ENCODE measurements around the gene SPG11. TPM values are rescaled to one million over a fixed set of nuclear protein-coding genes. Genes with fewer than 3 reads are reported as not detected.

SPG11 gene
- polyA plus RNA-seq, 4 donors: 63.1 to 75.6 (median 71.6) TPM

GRCh38 chr15:44529864-44530604 lies 133.4 kb downstream of the SPG11 start:
- no peak for DNase-seq (ENCODE audit: low read depth in 4 of 4, low spot score in 3 of 4)

GRCh38 chr15:44527241-44527640 lies 136.2 kb downstream of the SPG11 start:
- DNase-seq (ENCODE audit: low read depth in 4 of 4, low spot score in 3 of 4): no peak

GRCh38 chr15:44525018-44525417 lies 138.4 kb downstream of the SPG11 start:
- DNase-seq (ENCODE audit: low read depth in 4 of 4, low spot score in 3 of 4): no peak

GRCh38 chr15:44519537-44519936 lies 143.9 kb downstream of the SPG11 start:
- DNase-seq (ENCODE audit: low read depth in 4 of 4, low spot score in 3 of 4): no peak

GRCh38 chr15:44516436-44516835 lies 147.0 kb downstream of the SPG11 start:
- DNase-seq (ENCODE audit: low read depth in 4 of 4, low spot score in 3 of 4): no peak

Other genes with a start within 250 kb of the SPG11 start
- 10 to 100 TPM; 59.7 to 69.1 (median 65.4) TPM for gene CTDSPL2, start 236.0 kb downstream of the SPG11 start, polyA plus RNA-seq (ENCODE audit: insufficient read length in 4 of 4)
- 100 to 1,000 TPM in 3 of 4 donors, 10 to 100 TPM in 1; 96.2 to 120 (median 109) TPM for gene EIF3J, start 126.5 kb downstream of the SPG11 start, polyA plus RNA-seq (ENCODE audit: insufficient read length in 4 of 4)
- 1 to 10 TPM in 1 of 4 donors, under 1 TPM in 3; 0.76 to 1.2 (median 0.82) TPM for gene PATL2, start 47.7 kb upstream of the SPG11 start, polyA plus RNA-seq (ENCODE audit: insufficient read length in 4 of 4)
- gene B2M, start 47.9 kb upstream of the SPG11 start, polyA plus RNA-seq (ENCODE audit: insufficient read length in 4 of 4): 1,000 to 10,000 TPM in 1 of 4 donors, 100 to 1,000 TPM in 3; 828 to 1,084 (median 934) TPM
- 10 to 100 TPM; 21.3 to 28.8 (median 24.5) TPM for gene TRIM69, start 72.9 kb upstream of the SPG11 start, polyA plus RNA-seq (ENCODE audit: insufficient read length in 4 of 4)

Measured in right renal pelvis (tissue), 4 donors.